ENCODE measurements around the gene P4HTM.
A peak's percentile ranks its signal among the peaks of the same experiment; 100 is the strongest.
"Not testable (repeated sequence)": the region's sequence is repeated elsewhere in the genome, so short reads cannot be mapped to it uniquely, and the experiment has no call there.

The P4HTM gene

GRCh38 chr3:48984663-48985062 lies 5.4 kb upstream of the P4HTM start:
- FAIRE-seq = no peak

GRCh38 chr3:48985831-48986376 lies 4.1 kb upstream of the P4HTM start:
- FAIRE-seq = no peak

GRCh38 chr3:48989126-48989795 lies 780 bp upstream of the P4HTM start:
- no peak for FAIRE-seq

DNA sequence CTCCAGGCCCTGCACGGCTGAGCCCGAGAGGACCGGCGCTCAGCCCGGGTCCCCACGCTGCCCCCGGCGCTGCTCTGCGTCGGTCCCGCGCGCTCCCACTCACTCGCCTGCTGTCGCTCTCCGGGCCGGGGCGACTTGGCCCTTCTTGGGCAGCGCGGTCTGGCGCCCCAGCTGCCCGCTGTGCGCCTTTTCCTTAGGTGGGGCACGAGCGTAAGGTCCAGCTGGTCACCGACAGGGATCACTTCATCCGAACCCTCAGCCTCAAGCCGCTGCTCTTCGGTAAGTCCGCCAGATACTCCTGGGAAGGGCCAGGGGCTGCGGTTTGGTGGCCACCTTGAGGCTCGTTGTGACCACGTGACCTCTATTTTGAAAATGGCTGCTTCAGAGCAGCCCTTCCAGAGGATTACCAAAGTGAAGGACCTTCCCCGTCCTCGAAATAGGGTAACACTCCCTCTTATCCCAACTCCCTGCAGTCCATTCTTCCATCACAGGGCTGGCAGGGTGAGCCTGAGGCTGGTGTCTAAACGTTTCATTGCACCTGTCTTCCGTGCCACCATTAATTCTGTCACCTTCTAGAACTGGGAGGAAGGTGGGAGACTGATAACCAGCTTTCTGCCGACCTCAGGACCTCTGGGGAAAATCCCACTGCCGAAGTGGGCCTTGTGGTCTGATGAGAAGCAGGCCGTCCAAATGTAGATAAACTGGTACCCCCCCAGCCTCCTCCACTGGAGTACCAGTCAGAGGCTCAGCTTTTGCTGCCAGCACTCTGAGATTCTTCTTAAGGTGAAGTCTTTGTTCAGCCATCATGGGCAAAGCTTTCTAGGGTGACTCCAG lies 812 bp downstream of the P4HTM start:
- no peak for FAIRE-seq

GRCh38 chr3:48991851-48992545 lies 2.0 kb downstream of the P4HTM start:
- FAIRE-seq = no peak

GRCh38 chr3:48993834-48994233 lies 3.8 kb downstream of the P4HTM start:
- no peak for FAIRE-seq

DNA sequence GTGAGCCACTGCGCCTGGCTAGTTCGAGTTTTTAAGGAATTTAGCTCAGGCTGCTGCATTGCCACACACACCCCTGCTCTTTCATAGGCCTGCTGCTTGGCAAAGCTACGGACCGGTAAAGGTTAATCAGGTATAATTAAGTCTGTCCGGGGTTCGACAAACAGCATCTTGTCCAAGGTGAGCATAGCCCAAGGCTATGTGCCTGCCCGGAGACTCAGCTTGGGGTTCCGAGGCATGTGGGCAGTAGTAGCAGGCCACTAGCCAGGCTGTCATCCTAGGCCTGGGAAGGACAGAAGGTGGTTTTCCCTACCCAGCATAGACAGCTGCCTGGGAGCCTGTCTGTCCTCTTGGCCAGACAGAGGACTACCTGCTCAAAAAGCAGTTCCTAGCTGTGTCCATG lies 6.6 kb downstream of the P4HTM start:
- FAIRE-seq = no peak

DNA sequence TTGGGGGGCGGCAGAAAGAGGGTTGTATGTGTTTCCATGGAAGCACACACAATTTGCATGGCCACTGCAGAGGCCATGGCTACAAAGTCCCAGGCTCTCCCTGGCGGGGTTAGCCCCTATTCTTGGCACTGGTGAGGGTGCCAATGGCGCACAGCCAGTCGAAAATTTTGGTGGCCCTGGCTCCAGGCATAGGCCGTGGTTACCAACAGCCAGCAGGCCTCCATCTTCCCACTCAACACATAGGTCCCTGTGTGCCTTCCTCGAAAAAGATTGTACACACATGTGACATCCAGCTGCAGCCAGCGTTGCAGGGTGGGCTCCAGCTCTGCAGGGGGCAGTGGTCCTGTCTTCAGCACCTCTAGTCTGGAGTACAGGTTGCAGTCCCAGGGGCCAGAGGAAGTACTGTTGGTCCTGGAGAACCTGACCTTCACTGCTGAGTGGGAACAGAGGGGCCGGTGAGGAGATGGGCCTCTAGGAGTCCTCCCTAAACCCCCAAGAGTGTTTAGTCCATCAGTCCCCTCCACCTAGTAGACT lies 7.1 kb downstream of the P4HTM start:
- no peak for FAIRE-seq

DNA sequence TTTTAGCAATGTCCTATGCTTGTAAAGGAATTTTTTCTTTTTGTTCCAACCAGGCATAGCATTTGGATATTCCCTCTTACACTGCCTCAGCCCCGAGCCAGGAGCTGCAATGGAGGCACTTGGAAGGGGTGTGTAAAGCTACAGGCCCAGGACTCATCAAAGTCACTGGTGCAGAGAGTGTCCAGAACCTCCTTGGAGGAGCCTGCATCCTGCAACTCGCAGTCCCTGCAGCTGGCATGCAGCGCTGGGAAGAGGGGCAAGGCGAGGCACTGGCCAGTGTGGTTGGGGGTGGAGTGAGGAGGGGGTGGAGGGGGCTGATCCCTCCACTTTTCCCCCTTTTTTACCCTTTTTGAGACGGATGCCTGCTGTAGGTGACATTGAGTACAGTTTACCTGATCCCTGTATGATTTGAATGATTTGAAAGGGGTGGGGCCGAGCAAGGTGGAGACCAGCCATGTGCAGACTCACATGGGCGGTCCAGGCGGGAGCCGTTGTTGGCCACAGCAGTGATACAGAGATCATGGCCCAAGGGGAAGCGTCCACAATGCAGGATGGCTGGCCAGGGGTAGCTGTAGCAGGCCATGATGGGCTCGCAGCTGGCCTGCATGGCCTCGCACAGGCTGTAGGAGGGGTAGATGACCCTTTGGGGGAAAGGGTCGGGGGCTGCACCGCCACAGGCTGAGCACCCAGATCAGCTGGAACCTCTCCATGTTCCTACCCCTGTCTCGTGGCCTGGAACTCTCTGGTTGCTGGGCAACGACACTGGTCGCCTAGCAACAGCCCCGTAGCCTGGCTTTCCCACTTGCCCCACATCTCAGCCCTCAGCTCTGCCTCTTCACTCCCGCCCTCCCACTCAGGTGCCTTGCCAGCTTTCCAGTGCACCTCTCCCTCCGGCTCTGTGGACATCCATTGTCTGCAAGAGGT lies 7.9 kb downstream of the P4HTM start:
- no peak for FAIRE-seq

GRCh38 chr3:48999085-48999858 lies 9.2 kb downstream of the P4HTM start:
- no peak for FAIRE-seq

GRCh38 chr3:49001155-49001554 lies 11.1 kb downstream of the P4HTM start:
- FAIRE-seq = no peak

DNA sequence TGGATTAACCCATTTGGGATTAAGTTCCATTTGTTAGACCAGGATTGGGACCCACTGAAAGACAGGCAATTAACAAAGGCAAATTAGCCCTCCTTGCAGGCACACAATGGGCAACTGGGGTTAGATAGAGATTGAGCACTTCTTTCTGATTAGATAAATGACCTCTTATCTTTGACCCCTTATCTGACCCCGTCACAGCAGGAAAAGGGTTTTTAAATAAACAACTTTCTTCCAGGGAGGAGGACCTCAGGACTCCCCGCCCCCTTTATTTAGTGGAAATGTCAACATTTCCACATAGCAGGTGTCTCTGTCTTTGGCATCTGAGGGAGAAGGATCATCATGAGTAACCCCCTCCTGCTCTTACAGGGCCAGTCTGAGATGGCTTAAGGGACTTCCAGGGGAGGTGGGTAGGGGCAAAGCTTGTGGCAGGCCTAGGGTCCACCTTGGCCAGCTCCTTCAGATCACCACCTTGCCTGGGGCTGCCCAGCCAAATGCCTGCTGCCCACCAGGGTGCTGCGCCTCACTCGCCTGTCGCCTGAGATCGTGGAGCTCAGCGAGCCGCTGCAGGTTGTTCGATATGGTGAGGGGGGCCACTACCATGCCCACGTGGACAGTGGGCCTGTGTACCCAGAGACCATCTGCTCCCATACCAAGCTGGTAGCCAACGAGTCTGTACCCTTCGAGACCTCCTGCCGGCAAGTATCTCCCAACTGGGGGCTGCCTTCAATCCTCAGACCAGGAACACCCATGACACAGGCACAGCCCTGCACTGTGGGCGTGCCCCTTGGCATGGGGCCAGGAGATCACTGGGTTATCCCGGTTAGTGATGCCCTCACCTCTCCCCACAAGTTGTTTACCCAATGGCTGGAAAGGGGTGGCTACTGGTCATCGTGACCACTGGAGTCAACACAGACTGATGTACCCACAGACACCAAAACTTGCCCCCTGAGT lies 14.6 kb downstream of the P4HTM start:
- FAIRE-seq = no peak

DNA sequence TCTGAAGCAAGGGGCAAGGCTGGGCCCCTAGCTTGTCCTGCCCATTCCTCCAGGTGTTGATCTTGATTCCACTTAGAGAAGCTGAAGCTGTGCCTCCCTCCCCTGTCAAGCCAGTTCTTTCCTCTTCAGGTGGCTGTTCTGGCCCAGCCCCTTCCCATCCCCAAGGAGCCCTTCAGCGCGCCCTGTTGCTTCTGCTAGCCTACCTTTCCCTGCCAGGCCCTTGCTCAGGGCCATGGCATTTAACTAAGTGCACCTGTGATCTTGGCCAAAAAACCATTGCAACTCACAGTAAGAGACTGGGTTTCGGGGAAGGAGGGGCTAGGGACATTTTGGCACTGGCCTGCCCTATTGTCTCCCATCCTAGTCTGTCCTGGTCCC lies 15.3 kb downstream of the P4HTM start:
- no peak for FAIRE-seq

DNA sequence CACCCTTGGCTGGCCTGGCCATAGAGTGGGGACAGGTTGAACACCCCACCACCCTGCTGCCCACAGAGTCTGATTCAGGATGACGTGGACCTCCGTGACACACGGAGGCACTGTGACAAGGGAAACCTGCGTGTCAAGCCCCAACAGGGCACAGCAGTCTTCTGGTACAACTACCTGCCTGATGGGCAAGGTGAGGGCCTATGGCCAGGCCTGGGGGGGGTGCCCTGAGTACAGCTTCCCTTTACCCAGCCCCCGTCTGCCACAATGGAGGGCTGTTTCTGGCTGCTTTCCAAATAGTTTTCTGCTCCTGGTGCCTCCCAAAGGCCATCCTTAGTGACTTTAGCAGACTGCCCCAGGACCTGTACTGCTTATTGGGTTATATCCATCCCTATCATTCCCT lies 16.0 kb downstream of the P4HTM start:
- no peak for FAIRE-seq

DNA sequence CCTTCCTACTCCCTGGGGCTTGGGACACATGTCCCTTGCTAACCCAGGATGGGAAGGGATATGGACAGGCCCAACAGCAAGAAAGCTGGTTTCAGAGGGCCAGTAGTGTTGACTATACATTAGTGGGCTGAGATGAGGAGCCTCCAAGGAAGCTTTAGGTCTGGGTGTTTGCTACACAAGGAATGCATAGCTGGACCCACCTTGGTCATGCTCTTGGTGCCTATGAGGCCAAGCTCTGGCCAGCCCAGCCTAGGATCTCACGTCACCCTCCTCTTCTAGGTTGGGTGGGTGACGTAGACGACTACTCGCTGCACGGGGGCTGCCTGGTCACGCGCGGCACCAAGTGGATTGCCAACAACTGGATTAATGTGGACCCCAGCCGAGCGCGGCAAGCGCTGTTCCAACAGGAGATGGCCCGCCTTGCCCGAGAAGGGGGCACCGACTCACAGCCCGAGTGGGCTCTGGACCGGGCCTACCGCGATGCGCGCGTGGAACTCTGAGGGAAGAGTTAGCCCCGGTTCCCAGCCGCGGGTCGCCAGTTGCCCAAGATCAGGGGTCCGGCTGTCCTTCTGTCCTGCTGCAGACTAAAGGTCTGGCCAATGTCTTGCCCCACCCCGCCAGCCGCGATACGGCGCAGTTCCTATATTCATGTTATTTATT lies 16.5 kb downstream of the P4HTM start:
- FAIRE-seq = no peak

DNA sequence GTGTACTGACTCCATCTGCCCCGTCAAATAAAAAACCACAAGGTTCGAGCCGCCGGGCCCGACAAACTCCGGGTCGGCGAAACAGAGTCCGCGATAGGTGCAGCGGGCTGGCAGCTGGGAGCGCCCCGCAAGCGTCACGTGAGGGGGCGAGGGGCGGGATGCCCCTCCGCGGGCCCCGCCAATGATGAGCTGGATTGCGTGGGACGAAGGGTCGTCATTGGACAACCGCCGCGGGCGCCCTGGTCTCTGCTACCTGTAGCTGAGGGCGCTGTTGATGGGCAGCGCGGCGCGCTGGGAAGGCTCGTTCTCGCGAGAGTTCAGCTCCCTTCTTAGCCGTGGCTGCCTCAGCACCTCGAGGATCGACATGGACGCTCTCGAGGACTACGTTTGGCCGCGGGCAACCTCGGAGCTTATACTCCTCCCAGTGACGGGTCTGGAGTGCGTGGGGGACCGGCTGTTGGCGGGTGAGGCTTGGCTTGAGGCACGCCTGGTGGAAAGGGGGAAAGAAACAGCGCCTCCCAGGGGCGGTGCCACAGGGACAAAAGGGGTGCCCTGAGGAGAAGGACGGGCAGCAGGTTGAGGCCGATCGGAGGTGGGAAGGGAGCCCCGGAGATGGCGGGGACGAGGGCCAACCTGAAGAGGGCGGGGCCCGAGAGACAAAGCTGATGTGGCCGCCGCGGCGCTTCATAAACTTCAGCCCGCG lies 17.2 kb downstream of the P4HTM start, which contains the start of gene WDR6:
TSS of gene WDR6 (plus strand) at position 324 of the 703 bp plus-strand sequence. CDS start at position 365, 41 bp downstream.
- FAIRE-seq = peak; percentile 89

- FAIRE-seq = no peak
Observed at GRCh38 chr3:49007771-49008528, 17.9 kb downstream of the P4HTM start.

DNA sequence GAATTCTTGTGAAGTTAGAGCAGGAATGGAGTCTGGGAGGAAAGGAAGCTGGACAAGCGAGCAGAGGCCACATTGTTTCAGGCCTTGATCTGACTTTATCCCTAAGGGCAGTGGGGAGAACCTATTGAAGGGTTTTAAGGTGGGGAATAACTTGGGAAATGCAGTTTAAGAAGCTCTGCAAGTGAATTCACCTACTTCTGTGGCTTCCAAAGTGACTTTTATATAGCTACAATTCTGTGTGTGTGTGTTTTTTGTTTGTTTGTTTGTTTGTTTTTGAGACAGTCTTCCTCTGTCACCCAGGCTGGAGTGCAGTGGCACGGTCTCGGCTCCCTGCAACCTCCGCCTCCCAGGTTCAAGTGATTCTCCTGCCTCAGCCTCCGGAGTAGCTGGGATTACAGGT lies 18.6 kb downstream of the P4HTM start:
- FAIRE-seq = not testable (repeated sequence)
